Measurements from ENCODE around the gene OCLN.
A peak's percentile ranks its signal among the peaks of the same experiment; 100 is the strongest.
"Not testable (repeated sequence)": the region's sequence is repeated elsewhere in the genome, so short reads cannot be mapped to it uniquely, and the experiment has no call there.

Gene OCLN

GRCh38 chr5:69541347-69541746, 48.8 kb downstream of the OCLN start:
- not testable (repeated sequence) for H3K27ac ChIP-seq (replicated peaks; ENCODE audit: low read length); H3K4me2 ChIP-seq (ENCODE audit: insufficient read depth, low read length, poor library complexity, severe bottlenecking); H3K36me3 ChIP-seq (replicated peaks in 1 of 2; ENCODE audit: control insufficient read depth in 2 of 2, insufficient read depth in 2 of 2, low read length in 2 of 2); H3K4me1 ChIP-seq (ENCODE audit: control insufficient read depth in 2 of 2, insufficient read depth in 1 of 2, low read depth in 1 of 2, low read length in 2 of 2); H3K4ac ChIP-seq (ENCODE audit: low read length); H2AK5ac ChIP-seq (ENCODE audit: low read depth, low read length); H2AFZ ChIP-seq (ENCODE audit: low read length); H3K4me3 ChIP-seq (ENCODE audit: low read length in 2 of 2); H3K79me1 ChIP-seq (ENCODE audit: low read depth, low read length); H4K8ac ChIP-seq (ENCODE audit: low read depth, low read length); H2BK15ac ChIP-seq (ENCODE audit: low read length); H3K23ac ChIP-seq (ENCODE audit: low read depth, low read length, poor library complexity); H4K91ac ChIP-seq (ENCODE audit: low read depth, low read length, poor library complexity); H2BK5ac ChIP-seq (ENCODE audit: low read length); H2BK12ac ChIP-seq (ENCODE audit: low read length); H3K18ac ChIP-seq (ENCODE audit: low read length); H3K27me3 ChIP-seq (ENCODE audit: control insufficient read depth in 3 of 3, insufficient read depth in 3 of 3, low read depth in 1 of 3, low read length in 3 of 3); H3K9me3 ChIP-seq (replicated peaks in 1 of 2; ENCODE audit: control insufficient read depth in 2 of 2, insufficient read depth in 1 of 2, low read depth in 1 of 2, low read length in 2 of 2); H3K14ac ChIP-seq (ENCODE audit: low read length); H2BK120ac ChIP-seq (ENCODE audit: low read depth, low read length); H3K9ac ChIP-seq (ENCODE audit: low read depth, low read length, poor library complexity); DNase-seq (ENCODE audit: low spot score)
- no CpG with 5 or more reads among the region's 1 CpG for WGBS, 2 donors (ENCODE audit: extremely low coverage in 2 of 2, insufficient read length in 2 of 2, insufficient replicate concordance in 1 of 2)

GRCh38 chr5:69542838-69543618, 50.4 kb downstream of the OCLN start:
- H4K8ac ChIP-seq (ENCODE audit: low read depth, low read length); H4K91ac ChIP-seq (ENCODE audit: low read depth, low read length, poor library complexity); H3K9ac ChIP-seq (ENCODE audit: low read depth, low read length, poor library complexity); H3K4me3 ChIP-seq (ENCODE audit: low read length in 2 of 2); H2BK12ac ChIP-seq (ENCODE audit: low read length); H2BK5ac ChIP-seq (ENCODE audit: low read length); H2AFZ ChIP-seq (ENCODE audit: low read length); DNase-seq (ENCODE audit: low spot score); H2BK120ac ChIP-seq (ENCODE audit: low read depth, low read length); H3K23ac ChIP-seq (ENCODE audit: low read depth, low read length, poor library complexity); H3K4me1 ChIP-seq (ENCODE audit: control insufficient read depth in 2 of 2, insufficient read depth in 1 of 2, low read depth in 1 of 2, low read length in 2 of 2); H3K4me2 ChIP-seq (ENCODE audit: insufficient read depth, low read length, poor library complexity, severe bottlenecking); H3K9me3 ChIP-seq (replicated peaks in 1 of 2; ENCODE audit: control insufficient read depth in 2 of 2, insufficient read depth in 1 of 2, low read depth in 1 of 2, low read length in 2 of 2); H3K27me3 ChIP-seq (ENCODE audit: control insufficient read depth in 3 of 3, insufficient read depth in 3 of 3, low read depth in 1 of 3, low read length in 3 of 3); H3K36me3 ChIP-seq (replicated peaks in 1 of 2; ENCODE audit: control insufficient read depth in 2 of 2, insufficient read depth in 2 of 2, low read length in 2 of 2); H3K79me1 ChIP-seq (ENCODE audit: low read depth, low read length); H2BK15ac ChIP-seq (ENCODE audit: low read length); H3K27ac ChIP-seq (replicated peaks; ENCODE audit: low read length); H3K14ac ChIP-seq (ENCODE audit: low read length); H2AK5ac ChIP-seq (ENCODE audit: low read depth, low read length); H3K18ac ChIP-seq (ENCODE audit: low read length); H3K4ac ChIP-seq (ENCODE audit: low read length): not testable (repeated sequence)
- no CpG with 5 or more reads among the region's 3 CpGs for WGBS, 2 donors (ENCODE audit: extremely low coverage in 2 of 2, insufficient read length in 2 of 2, insufficient replicate concordance in 1 of 2)

GRCh38 chr5:69544602-69545001, 52.0 kb downstream of the OCLN start:
- H3K27me3 ChIP-seq (ENCODE audit: control insufficient read depth in 3 of 3, insufficient read depth in 3 of 3, low read depth in 1 of 3, low read length in 3 of 3); H2BK5ac ChIP-seq (ENCODE audit: low read length); H3K14ac ChIP-seq (ENCODE audit: low read length); H3K4me3 ChIP-seq (ENCODE audit: low read length in 2 of 2); H3K79me1 ChIP-seq (ENCODE audit: low read depth, low read length); H3K27ac ChIP-seq (replicated peaks; ENCODE audit: low read length); DNase-seq (ENCODE audit: low spot score); H3K23ac ChIP-seq (ENCODE audit: low read depth, low read length, poor library complexity); H3K4ac ChIP-seq (ENCODE audit: low read length); H3K18ac ChIP-seq (ENCODE audit: low read length); H2BK15ac ChIP-seq (ENCODE audit: low read length); H3K36me3 ChIP-seq (replicated peaks in 1 of 2; ENCODE audit: control insufficient read depth in 2 of 2, insufficient read depth in 2 of 2, low read length in 2 of 2); H4K91ac ChIP-seq (ENCODE audit: low read depth, low read length, poor library complexity); H3K9ac ChIP-seq (ENCODE audit: low read depth, low read length, poor library complexity); H2BK120ac ChIP-seq (ENCODE audit: low read depth, low read length); H2AFZ ChIP-seq (ENCODE audit: low read length); H3K4me2 ChIP-seq (ENCODE audit: insufficient read depth, low read length, poor library complexity, severe bottlenecking); H2AK5ac ChIP-seq (ENCODE audit: low read depth, low read length); H3K9me3 ChIP-seq (replicated peaks in 1 of 2; ENCODE audit: control insufficient read depth in 2 of 2, insufficient read depth in 1 of 2, low read depth in 1 of 2, low read length in 2 of 2); H4K8ac ChIP-seq (ENCODE audit: low read depth, low read length); H3K4me1 ChIP-seq (ENCODE audit: control insufficient read depth in 2 of 2, insufficient read depth in 1 of 2, low read depth in 1 of 2, low read length in 2 of 2); H2BK12ac ChIP-seq (ENCODE audit: low read length): not testable (repeated sequence)
- WGBS, 2 donors (ENCODE audit: extremely low coverage in 2 of 2, insufficient read length in 2 of 2, insufficient replicate concordance in 1 of 2) = no CpG with 5 or more reads among the region's 7 CpGs

- not testable (repeated sequence) for H4K8ac ChIP-seq (ENCODE audit: low read depth, low read length); H2AK5ac ChIP-seq (ENCODE audit: low read depth, low read length); H4K91ac ChIP-seq (ENCODE audit: low read depth, low read length, poor library complexity); H3K4ac ChIP-seq (ENCODE audit: low read length); H3K27ac ChIP-seq (replicated peaks; ENCODE audit: low read length); H3K18ac ChIP-seq (ENCODE audit: low read length); H2BK12ac ChIP-seq (ENCODE audit: low read length); H3K79me1 ChIP-seq (ENCODE audit: low read depth, low read length); H3K9me3 ChIP-seq (replicated peaks in 1 of 2; ENCODE audit: control insufficient read depth in 2 of 2, insufficient read depth in 1 of 2, low read depth in 1 of 2, low read length in 2 of 2); H3K9ac ChIP-seq (ENCODE audit: low read depth, low read length, poor library complexity); H3K23ac ChIP-seq (ENCODE audit: low read depth, low read length, poor library complexity); H3K14ac ChIP-seq (ENCODE audit: low read length); H3K27me3 ChIP-seq (ENCODE audit: control insufficient read depth in 3 of 3, insufficient read depth in 3 of 3, low read depth in 1 of 3, low read length in 3 of 3); H2BK15ac ChIP-seq (ENCODE audit: low read length); H2BK120ac ChIP-seq (ENCODE audit: low read depth, low read length); H2BK5ac ChIP-seq (ENCODE audit: low read length); H3K4me1 ChIP-seq (ENCODE audit: control insufficient read depth in 2 of 2, insufficient read depth in 1 of 2, low read depth in 1 of 2, low read length in 2 of 2); H3K36me3 ChIP-seq (replicated peaks in 1 of 2; ENCODE audit: control insufficient read depth in 2 of 2, insufficient read depth in 2 of 2, low read length in 2 of 2)
- Histone ChIP-seq H3K4me3 (ENCODE audit: low read length in 2 of 2) (peak within 1 kb of the TSS; percentile 50 to 74), H3K4me2 (ENCODE audit: insufficient read depth, low read length, poor library complexity, severe bottlenecking) (peak within 1 kb of the TSS; percentile 28), H2AFZ (ENCODE audit: low read length) (peak within 1 kb of the TSS; percentile 73)
- DNase-seq (ENCODE audit: low spot score) = peak; percentile 40
- WGBS, 2 donors (ENCODE audit: extremely low coverage in 2 of 2, insufficient read length in 2 of 2, insufficient replicate concordance in 1 of 2) = no CpG with 5 or more reads among the region's 40 CpGs
Observed at GRCh38 chr5:69559908-69560330, 67.3 kb downstream of the OCLN start, which contains the start of gene GTF2H2C. GTF2H2C (plus strand) TSS chr5:69560191; CDS start chr5:69565133, 4,942 bp downstream.

Data from neuronal stem cell (in vitro differentiated cells).